ENCODE results near the gene SMIM35.
A peak's percentile ranks its signal among the peaks of the same experiment; 100 is the strongest.

Gene SMIM35

GRCh38 chr11:118109231-118109630, 22.5 kb upstream of the SMIM35 start:
- peak; percentile 40 for DNase-seq (ENCODE audit: low read depth)
- H3K4me3 ChIP-seq (ENCODE audit: low read length) = no peak overlapping the region
- TF ChIP-seq CTCF (conservative IDR thresholded peaks at IDR 0.05; ENCODE audit: low read length) = no peak

GRCh38 chr11:118108513-118108912, 21.8 kb upstream of the SMIM35 start:
- no peak for TF ChIP-seq CTCF (conservative IDR thresholded peaks at IDR 0.05; ENCODE audit: low read length)
- no peak overlapping the region for H3K4me3 ChIP-seq (ENCODE audit: low read length)
- DNase-seq (ENCODE audit: low read depth) = no peak

GRCh38 chr11:118106789-118107335, 20.1 kb upstream of the SMIM35 start:
- peak; percentile 17 for DNase-seq (ENCODE audit: low read depth)
- no peak for TF ChIP-seq CTCF (conservative IDR thresholded peaks at IDR 0.05; ENCODE audit: low read length)
- no peak overlapping the region for H3K4me3 ChIP-seq (ENCODE audit: low read length)

GRCh38 chr11:118105657-118106305, 19.0 kb upstream of the SMIM35 start:
- TF ChIP-seq CTCF (conservative IDR thresholded peaks at IDR 0.05; ENCODE audit: low read length) = no peak
- no peak for DNase-seq (ENCODE audit: low read depth)
- H3K4me3 ChIP-seq (ENCODE audit: low read length) = no peak overlapping the region

GRCh38 chr11:118104491-118104890, 17.7 kb upstream of the SMIM35 start:
- H3K4me3 ChIP-seq (ENCODE audit: low read length) = no peak overlapping the region
- DNase-seq (ENCODE audit: low read depth) = no peak
- no peak for TF ChIP-seq CTCF (conservative IDR thresholded peaks at IDR 0.05; ENCODE audit: low read length)

- DNase-seq (ENCODE audit: low read depth) = no peak
- H3K4me3 ChIP-seq (ENCODE audit: low read length) = no peak overlapping the region
- TF ChIP-seq CTCF (conservative IDR thresholded peaks at IDR 0.05; ENCODE audit: low read length) = no peak
These were observed 16.0 kb upstream of the SMIM35 start for GRCh38 chr11:118102721-118103261.

GRCh38 chr11:118100691-118101232, 14.0 kb upstream of the SMIM35 start:
- H3K4me3 ChIP-seq (ENCODE audit: low read length) = no peak overlapping the region
- DNase-seq (ENCODE audit: low read depth) = no peak
- no peak for TF ChIP-seq CTCF (conservative IDR thresholded peaks at IDR 0.05; ENCODE audit: low read length)
